Central memory CD8-positive, alpha-beta T cell (primary cell): ENCODE data around the gene SLC9A4.
"Not testable (repeated sequence)": the region's sequence is repeated elsewhere in the genome, so short reads cannot be mapped to it uniquely, and the experiment has no call there.

Experiments
- ATAC-seq: fragments of 150-1000 bp; cut with Tn5 transposase; replicated peaks from 2 replicates; pipeline ENCODE4 v1.10.0; 2022; ENCODE audit warnings: mild to moderate bottlenecking, moderate FRiP score, moderate number of reproducible peaks; ENCODE audit not compliant: poor library complexity, severe bottlenecking; ENCODE audit errors: extremely low read depth
- DNase-seq, 2 donors: peaks; one replicate each; pipeline ENCODE4 v3.0.0; 2021; ENCODE audit warnings: low spot score in 2 of 2
- H3K27ac Mint-ChIP-seq: one replicate; pipeline ENCODE4 v1.8.0; 2022; ENCODE audit warnings: low read depth, mild to moderate bottlenecking, moderate library complexity, mixed read lengths
- H3K27me3 Mint-ChIP-seq: one replicate; pipeline ENCODE4 v1.8.0; 2022; ENCODE audit warnings: mixed read lengths
- H3K36me3 Mint-ChIP-seq: one replicate; pipeline ENCODE4 v1.8.0; 2022; ENCODE audit warnings: mild to moderate bottlenecking, moderate library complexity, mixed read lengths; ENCODE audit not compliant: insufficient read depth
- H3K4me1 Mint-ChIP-seq: one replicate; pipeline ENCODE4 v1.8.0; 2022; ENCODE audit warnings: mixed read lengths
- H3K4me3 Mint-ChIP-seq: one replicate; pipeline ENCODE4 v1.8.0; 2022; ENCODE audit warnings: mild to moderate bottlenecking, moderate library complexity, mixed read lengths
- H3K9me3 Mint-ChIP-seq: one replicate; pipeline ENCODE4 v1.8.0; 2022; ENCODE audit warnings: mixed read lengths

The SLC9A4 gene

GRCh38 chr2:102544182-102544581 lies 71.2 kb downstream of the SLC9A4 start:
- Mint-ChIP-seq H3K27me3 (peaks cover 11% of the 10 kb centered on the region), H3K27ac (no peak overlapping the region), H3K36me3 (no peaks in the 10 kb centered on the region), H3K9me3 (peaks cover 18% of the 10 kb centered on the region), H3K4me3 (no peak overlapping the region), H3K4me1 (no peaks in the 10 kb centered on the region)
- ATAC-seq (no peak), DNase-seq (no peak)

GRCh38 chr2:102547462-102547861 lies 74.4 kb downstream of the SLC9A4 start:
- Mint-ChIP-seq H3K4me3 (no peak overlapping the region), H3K27ac (no peak overlapping the region), H3K4me1 (no peaks in the 10 kb centered on the region), H3K27me3 (no peaks in the 10 kb centered on the region), H3K9me3 (peaks cover 29% of the 10 kb centered on the region), H3K36me3 (no peaks in the 10 kb centered on the region)
- no peak for DNase-seq
- ATAC-seq, result no peak

DNA sequence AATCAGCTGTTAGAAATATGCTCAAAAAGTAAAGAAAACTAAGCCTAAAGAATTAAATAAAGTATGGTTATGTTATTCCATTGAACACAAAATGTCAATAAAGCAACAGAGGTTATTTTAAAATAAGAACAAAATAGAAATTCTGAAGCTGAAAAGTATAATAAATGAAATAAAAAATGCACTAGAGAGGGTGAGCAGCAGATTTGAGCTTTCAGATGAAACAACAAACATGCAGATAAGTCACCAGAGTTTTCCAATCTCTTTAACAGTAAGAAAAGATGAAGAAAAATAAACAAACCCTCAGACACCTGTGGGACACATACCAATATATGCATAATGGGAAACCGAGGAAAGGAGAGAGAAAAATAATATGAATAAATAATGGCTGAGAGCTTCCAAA lies 76.0 kb downstream of the SLC9A4 start:
- Mint-ChIP-seq H3K9me3 (peaks cover 29% of the 10 kb centered on the region), H3K36me3 (no peaks in the 10 kb centered on the region), H3K27ac (no peak overlapping the region), H3K4me1 (no peaks in the 10 kb centered on the region), H3K27me3 (peaks cover 8% of the 10 kb centered on the region), H3K4me3 (no peak overlapping the region)
- DNase-seq (no peak), ATAC-seq (no peak)

DNA sequence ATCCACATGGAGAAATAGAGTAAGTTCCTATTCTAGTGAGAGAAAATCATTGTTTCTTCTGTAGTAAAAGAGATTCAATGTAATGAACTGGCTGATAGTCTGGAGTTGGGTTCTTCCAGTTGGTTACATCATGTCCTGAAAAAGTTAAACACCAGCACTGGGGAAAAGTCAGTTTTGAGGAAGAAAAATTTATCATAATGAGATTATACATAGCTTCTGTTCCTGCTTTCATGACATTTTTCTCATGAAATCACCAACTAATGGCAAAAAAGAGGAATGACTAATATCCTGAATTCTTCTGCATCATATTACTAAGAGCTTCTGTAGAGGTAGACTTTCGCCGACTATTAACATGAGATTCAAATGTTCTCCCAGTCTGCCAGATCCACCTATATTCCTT lies 77.1 kb downstream of the SLC9A4 start:
- no peak for ATAC-seq
- Mint-ChIP-seq H3K27me3 (peaks cover 9% of the 10 kb centered on the region), H3K4me3 (no peak overlapping the region), H3K4me1 (no peaks in the 10 kb centered on the region), H3K36me3 (no peaks in the 10 kb centered on the region), H3K27ac (no peak overlapping the region), H3K9me3 (peaks cover 29% of the 10 kb centered on the region)
- no peak for DNase-seq

DNA sequence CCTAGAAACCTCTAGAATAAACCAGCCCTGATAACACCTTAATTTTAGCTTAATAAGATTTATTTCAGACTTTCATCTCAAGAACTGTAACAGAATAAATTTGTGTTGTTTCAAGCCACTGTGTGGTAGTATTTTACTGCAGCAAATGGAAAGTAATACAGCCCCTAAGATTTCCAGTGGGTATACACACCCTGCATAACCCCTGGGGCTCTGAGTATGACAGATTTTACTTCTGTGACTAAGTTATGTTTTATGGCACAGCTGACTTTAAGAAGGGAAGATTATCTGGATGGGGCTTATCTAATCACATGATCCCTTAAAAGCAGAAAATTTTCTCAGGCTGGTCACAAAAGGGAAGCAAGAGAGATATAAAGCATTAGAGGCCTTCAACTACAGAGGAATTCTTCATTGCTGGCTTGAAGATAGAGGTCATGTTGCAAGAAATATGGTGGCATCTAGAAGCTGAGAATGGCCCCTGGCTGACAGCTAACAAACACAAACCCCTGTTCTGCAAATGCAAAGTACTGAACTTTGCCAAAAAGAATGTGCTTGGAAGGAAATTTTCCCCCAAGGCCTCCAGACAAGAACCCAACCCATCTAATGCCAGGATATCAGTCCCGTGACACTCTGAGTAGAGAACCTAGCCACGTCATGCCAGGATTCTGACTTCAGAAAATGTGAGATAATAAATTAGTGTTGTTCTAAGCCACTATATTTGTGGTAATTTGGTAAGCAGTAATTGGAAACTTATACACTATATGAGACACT lies 78.5 kb downstream of the SLC9A4 start:
- Mint-ChIP-seq H3K4me1 (no peaks in the 10 kb centered on the region), H3K36me3 (no peaks in the 10 kb centered on the region), H3K4me3 (no peak overlapping the region), H3K27ac (no peak overlapping the region), H3K27me3 (peaks cover 9% of the 10 kb centered on the region), H3K9me3 (peaks cover 29% of the 10 kb centered on the region)
- DNase-seq (no peak), ATAC-seq (no peak)

- Mint-ChIP-seq H3K27ac (no peak overlapping the region), H3K4me3 (no peak overlapping the region), H3K27me3 (peaks cover 9% of the 10 kb centered on the region), H3K9me3 (peaks cover 17% of the 10 kb centered on the region), H3K4me1 (no peaks in the 10 kb centered on the region), H3K36me3 (no peaks in the 10 kb centered on the region)
- ATAC-seq, result no peak
- DNase-seq, result no peak
Measured at GRCh38 chr2:102553601-102554000, 80.6 kb downstream of the SLC9A4 start.

GRCh38 chr2:102558463-102558862 lies 85.4 kb downstream of the SLC9A4 start:
- H3K4me3 Mint-ChIP-seq, result no peak overlapping the region
- no peak for ATAC-seq

GRCh38 chr2:102562542-102562941 lies 89.5 kb downstream of the SLC9A4 start:
- not testable (repeated sequence) for H3K4me1 Mint-ChIP-seq, H3K36me3 Mint-ChIP-seq, H3K4me3 Mint-ChIP-seq, DNase-seq, H3K27ac Mint-ChIP-seq, H3K9me3 Mint-ChIP-seq, ATAC-seq
- H3K27me3 Mint-ChIP-seq, result peaks cover 10% of the 10 kb centered on the region

More at GRCh38 chr2:102558463-102558862, 85.4 kb downstream of the SLC9A4 start:
- Mint-ChIP-seq H3K27ac (no peak overlapping the region), H3K9me3 (no peaks in the 10 kb centered on the region), H3K36me3 (no peaks in the 10 kb centered on the region), H3K4me1 (no peaks in the 10 kb centered on the region), H3K27me3 (peaks cover 6% of the 10 kb centered on the region)
- DNase-seq, result no peak

GRCh38 chr2:102575888-102576287 lies 102.9 kb downstream of the SLC9A4 start:
- H3K9me3 Mint-ChIP-seq, result no peaks in the 10 kb centered on the region
- DNase-seq, result no peak
- no peaks in the 10 kb centered on the region for H3K4me1 Mint-ChIP-seq
- H3K27ac Mint-ChIP-seq, result no peak overlapping the region
- no peak overlapping the region for H3K4me3 Mint-ChIP-seq
- no peak for ATAC-seq
- peaks cover 4% of the 10 kb centered on the region for H3K36me3 Mint-ChIP-seq
- peaks cover 58% of the 10 kb centered on the region for H3K27me3 Mint-ChIP-seq

DNA sequence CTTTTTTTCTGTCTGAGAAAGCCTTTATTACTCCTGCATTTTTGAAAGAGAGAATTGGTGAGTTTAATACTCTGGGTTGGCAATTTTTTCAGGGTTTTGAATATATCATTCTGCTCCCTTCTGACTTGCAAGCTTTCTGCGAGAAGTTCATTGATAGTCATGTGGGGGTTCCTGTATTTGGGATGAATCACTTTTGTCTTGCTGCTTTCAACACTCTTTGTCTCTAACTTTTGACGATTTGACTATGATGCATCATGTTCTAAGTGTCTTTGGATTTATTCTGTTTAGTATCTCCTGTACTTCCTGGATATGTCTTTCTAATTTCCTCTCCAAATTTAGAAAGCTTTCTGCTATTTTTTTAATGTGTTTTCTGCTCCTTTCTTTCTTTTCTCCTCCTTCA lies 105.3 kb downstream of the SLC9A4 start:
- no peaks in the 10 kb centered on the region for H3K9me3 Mint-ChIP-seq
- peaks cover 5% of the 10 kb centered on the region for H3K4me1 Mint-ChIP-seq
- H3K27me3 Mint-ChIP-seq, result peaks cover 58% of the 10 kb centered on the region
- no peak overlapping the region for H3K4me3 Mint-ChIP-seq
- no peak overlapping the region for H3K27ac Mint-ChIP-seq
- DNase-seq (no peak), ATAC-seq (no peak)
- peaks cover 4% of the 10 kb centered on the region for H3K36me3 Mint-ChIP-seq

DNA sequence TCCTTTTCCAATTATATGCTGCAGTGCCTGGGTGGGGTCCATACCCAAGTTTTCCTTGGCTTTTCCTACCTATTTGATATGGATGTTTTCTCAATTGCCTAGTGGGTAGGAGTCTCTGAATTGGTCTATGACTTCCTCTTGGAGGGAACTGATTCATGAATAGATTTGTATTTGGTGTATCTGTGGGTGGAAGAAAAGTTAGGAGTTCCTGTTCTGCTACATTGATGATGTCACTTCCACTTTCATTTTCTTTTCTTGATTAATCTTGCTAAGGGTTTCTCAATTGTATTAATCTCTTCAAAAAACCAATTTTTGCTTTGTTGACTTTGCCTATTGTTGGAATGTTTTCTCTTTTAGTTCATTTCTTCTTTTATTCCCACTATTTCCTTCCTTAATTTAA lies 108.9 kb downstream of the SLC9A4 start:
- no peak overlapping the region for H3K27ac Mint-ChIP-seq

DNA sequence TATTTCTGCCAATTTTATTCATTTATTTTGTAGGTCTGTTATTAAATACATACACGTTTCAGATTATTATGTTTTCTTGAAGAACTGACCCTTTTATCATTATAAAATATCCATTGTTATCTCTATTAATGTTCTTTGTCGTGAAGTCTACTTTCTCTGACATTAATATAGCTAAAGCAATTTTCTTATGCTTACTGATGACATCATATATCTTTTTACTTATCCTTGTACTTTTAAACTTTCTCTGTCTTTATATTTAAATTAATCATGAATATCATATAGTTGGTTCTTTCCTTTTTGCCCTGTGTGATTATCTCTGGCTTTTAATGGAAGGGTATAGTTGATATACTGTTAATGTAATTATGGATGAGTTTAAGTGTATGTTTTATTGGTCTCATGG lies 109.8 kb downstream of the SLC9A4 start:
- Mint-ChIP-seq H3K27ac (no peak overlapping the region), H3K36me3 (no peaks in the 10 kb centered on the region), H3K4me3 (no peak overlapping the region), H3K4me1 (peaks cover 5% of the 10 kb centered on the region), H3K9me3 (no peaks in the 10 kb centered on the region), H3K27me3 (peaks cover 48% of the 10 kb centered on the region)
- ATAC-seq (no peak), DNase-seq (no peak)

More for the DNA sequence above, 108.9 kb downstream of the SLC9A4 start:
- DNase-seq (no peak), ATAC-seq (no peak)
- no peaks in the 10 kb centered on the region for H3K36me3 Mint-ChIP-seq
- peaks cover 49% of the 10 kb centered on the region for H3K27me3 Mint-ChIP-seq
- H3K4me3 Mint-ChIP-seq, result no peak overlapping the region
- H3K9me3 Mint-ChIP-seq, result no peaks in the 10 kb centered on the region
- H3K4me1 Mint-ChIP-seq, result peaks cover 5% of the 10 kb centered on the region
